Panc1 (cell line): ENCODE data around the gene GAS7. TPM values are rescaled to one million over a fixed set of nuclear protein-coding genes. Genes with fewer than 3 reads are reported as not detected.

ENCODE experiments used
- ATAC-seq: fragments of 200-7000 bp; cut with Tn5 transposase; 2 replicates; pipeline ENCODE4 v1.9.1; 2020; ENCODE audit warnings: mild to moderate bottlenecking, moderate library complexity
- BruUV-seq: library from RNA; stranded (reverse); fragments of 400-500 nt; replicated peaks from 2 replicates; lab custom pipeline; 2021; lab: Mats Ljungman, UMichigan
- CTCF ChIA-PET: fragments of 300-600 bp; sonication (Branson Sonifier 250); formaldehyde crosslinking; loops from one replicate; lab custom pipeline; 2022; ENCODE audit warnings: antibody characterized with exemption; lab: Charles Lee
- POLR2A ChIA-PET: fragments of 300-600 bp; sonication (Branson Sonifier 250); formaldehyde crosslinking; loops from one replicate; lab custom pipeline; 2022; ENCODE audit warnings: antibody characterized with exemption; lab: Charles Lee
- DNase-seq: peaks from one replicate; pipeline ENCODE4 v3.0.0-alpha.2; 2010; ENCODE audit warnings: low read depth, low spot score
- H3K27ac ChIP-seq: 2 replicates; pipeline ENCODE4 v1.5.1; 2011; ENCODE audit warnings: mild to moderate bottlenecking, low read length, inconsistent platforms
- H3K27me3 ChIP-seq: fragments of 200-500 bp; sonication (Bioruptor generic); 2 replicates; pipeline ENCODE4 v1.6.0; 2014; ENCODE audit warnings: low read length, inconsistent platforms; ENCODE audit not compliant: control insufficient read depth, insufficient read depth
- H3K36me3 ChIP-seq: fragments of 200-500 bp; sonication (Bioruptor generic); 2 replicates; pipeline ENCODE4 v1.5.1; 2014; ENCODE audit warnings: inconsistent platforms, mild to moderate bottlenecking, low read length, moderate library complexity; ENCODE audit not compliant: control insufficient read depth, insufficient read depth
- H3K4me1 ChIP-seq: 2 replicates; pipeline ENCODE4 v1.5.1; 2011; ENCODE audit warnings: inconsistent platforms, mild to moderate bottlenecking, low read length, moderate library complexity; ENCODE audit not compliant: control insufficient read depth, insufficient read depth
- H3K4me3 ChIP-seq, 2 experiments: 2 replicates each; pipeline ENCODE4 v1.5.1; 2011 to 2012; ENCODE audit warnings: low read depth in 2 of 2, low read length in 2 of 2, mild to moderate bottlenecking in 2 of 2, inconsistent platforms in 1 of 2, moderate library complexity in 1 of 2
- H3K9me3 ChIP-seq: fragments of 200-500 bp; sonication (Bioruptor generic); 2 replicates; pipeline ENCODE4 v1.5.1; 2014; ENCODE audit warnings: low read depth, mild to moderate bottlenecking, inconsistent platforms, low read length, moderate library complexity; ENCODE audit not compliant: control insufficient read depth, insufficient read depth
- POLR2AphosphoS5 ChIP-seq: IDR thresholded peaks from 2 replicates; pipeline ENCODE4 v1.6.1; 2012; ENCODE audit warnings: mild to moderate bottlenecking, low read depth, low read length, moderate library complexity
- SIN3A ChIP-seq: IDR thresholded peaks from 2 replicates; pipeline ENCODE4 v1.6.1; 2012; ENCODE audit warnings: low read depth, mild to moderate bottlenecking, low read length, moderate library complexity, borderline replicate concordance; ENCODE audit not compliant: insufficient read depth
- TCF7L2 ChIP-seq: IDR thresholded peaks from 2 replicates; pipeline ENCODE4 v1.6.1; 2011; ENCODE audit warnings: mild to moderate bottlenecking, low read depth, low read length, inconsistent platforms
- in situ Hi-C: cut with HindIII; loops from 2 replicates; pipeline ENCODE4 v1.10.0; 2016; ENCODE audit warnings: low sequenced_read_pairs, low pct_unique_long_range_greater_than_20kb
- intact Hi-C: fragments of 100-400 bp; cut with micrococcal nuclease; formaldehyde crosslinking; loops from one replicate; pipeline ENCODE4 v1.10.0; 2022; ENCODE audit not compliant: unreplicated experiment
- total RNA-seq: library from RNA; stranded (reverse); gene quantifications from one replicate; pipeline ENCODE4 v1.2.1, GENCODE V29; 2021; ENCODE audit not compliant: unreplicated experiment
- TF ChIP-seq, protein P1 (sequence below): fragments of 450-650 bp; IDR thresholded peaks from 2 replicates; pipeline ENCODE4 v1.5.1; 2017; ENCODE audit warnings: mild to moderate bottlenecking
- TF ChIP-seq, protein P2 (sequence below), 2 experiments: IDR thresholded peaks; 2 replicates each; pipeline ENCODE4 v1.6.1; 2011 to 2012; ENCODE audit warnings: low read depth in 2 of 2, control low read depth in 1 of 2, low read length in 1 of 2, mild to moderate bottlenecking in 1 of 2, moderate library complexity in 1 of 2; ENCODE audit not compliant: insufficient read depth in 1 of 2

The GAS7 gene
- total RNA-seq, 1 experiment from 2014 or later = 0.05 TPM

DNA sequence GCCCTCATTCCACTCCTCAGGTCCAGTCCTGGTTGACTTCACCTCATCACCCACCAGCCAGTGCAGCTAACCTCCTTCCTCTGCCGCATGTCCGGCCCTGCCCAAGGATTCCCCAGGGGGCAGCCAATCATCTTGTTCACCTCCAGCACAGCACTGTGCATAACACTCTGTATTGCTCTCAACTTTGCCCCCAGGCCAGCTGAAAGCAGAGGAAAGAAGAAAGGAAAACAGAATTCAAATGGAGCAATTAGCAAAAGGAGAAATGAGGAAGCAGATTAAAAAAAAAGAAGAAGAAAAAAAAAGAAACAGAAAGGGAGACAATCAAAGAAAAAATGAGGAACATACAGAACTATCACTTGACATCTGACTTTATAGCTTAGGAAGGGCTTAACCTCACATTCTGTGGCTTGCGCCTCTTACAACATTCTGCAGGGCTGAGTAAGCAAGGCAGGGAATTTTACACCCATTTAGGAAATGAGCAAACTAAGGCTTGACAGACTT is 26.1 kb downstream of the GAS7 start:
- Histone ChIP-seq H3K4me3 (no peak overlapping the region), H3K27me3 (no peaks in the 10 kb centered on the region), H3K4me1 (no peaks in the 10 kb centered on the region), H3K9me3 (no peaks in the 10 kb centered on the region), H3K27ac (no peak overlapping the region), H3K36me3 (no peaks in the 10 kb centered on the region)
- ATAC-seq = no peak
- no peak for TF ChIP-seq TCF7L2
- no peak for TF ChIP-seq POLR2AphosphoS5
- TF ChIP-seq, protein P1, sequence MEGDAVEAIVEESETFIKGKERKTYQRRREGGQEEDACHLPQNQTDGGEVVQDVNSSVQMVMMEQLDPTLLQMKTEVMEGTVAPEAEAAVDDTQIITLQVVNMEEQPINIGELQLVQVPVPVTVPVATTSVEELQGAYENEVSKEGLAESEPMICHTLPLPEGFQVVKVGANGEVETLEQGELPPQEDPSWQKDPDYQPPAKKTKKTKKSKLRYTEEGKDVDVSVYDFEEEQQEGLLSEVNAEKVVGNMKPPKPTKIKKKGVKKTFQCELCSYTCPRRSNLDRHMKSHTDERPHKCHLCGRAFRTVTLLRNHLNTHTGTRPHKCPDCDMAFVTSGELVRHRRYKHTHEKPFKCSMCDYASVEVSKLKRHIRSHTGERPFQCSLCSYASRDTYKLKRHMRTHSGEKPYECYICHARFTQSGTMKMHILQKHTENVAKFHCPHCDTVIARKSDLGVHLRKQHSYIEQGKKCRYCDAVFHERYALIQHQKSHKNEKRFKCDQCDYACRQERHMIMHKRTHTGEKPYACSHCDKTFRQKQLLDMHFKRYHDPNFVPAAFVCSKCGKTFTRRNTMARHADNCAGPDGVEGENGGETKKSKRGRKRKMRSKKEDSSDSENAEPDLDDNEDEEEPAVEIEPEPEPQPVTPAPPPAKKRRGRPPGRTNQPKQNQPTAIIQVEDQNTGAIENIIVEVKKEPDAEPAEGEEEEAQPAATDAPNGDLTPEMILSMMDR = no peak
- TF ChIP-seq, protein P2, sequence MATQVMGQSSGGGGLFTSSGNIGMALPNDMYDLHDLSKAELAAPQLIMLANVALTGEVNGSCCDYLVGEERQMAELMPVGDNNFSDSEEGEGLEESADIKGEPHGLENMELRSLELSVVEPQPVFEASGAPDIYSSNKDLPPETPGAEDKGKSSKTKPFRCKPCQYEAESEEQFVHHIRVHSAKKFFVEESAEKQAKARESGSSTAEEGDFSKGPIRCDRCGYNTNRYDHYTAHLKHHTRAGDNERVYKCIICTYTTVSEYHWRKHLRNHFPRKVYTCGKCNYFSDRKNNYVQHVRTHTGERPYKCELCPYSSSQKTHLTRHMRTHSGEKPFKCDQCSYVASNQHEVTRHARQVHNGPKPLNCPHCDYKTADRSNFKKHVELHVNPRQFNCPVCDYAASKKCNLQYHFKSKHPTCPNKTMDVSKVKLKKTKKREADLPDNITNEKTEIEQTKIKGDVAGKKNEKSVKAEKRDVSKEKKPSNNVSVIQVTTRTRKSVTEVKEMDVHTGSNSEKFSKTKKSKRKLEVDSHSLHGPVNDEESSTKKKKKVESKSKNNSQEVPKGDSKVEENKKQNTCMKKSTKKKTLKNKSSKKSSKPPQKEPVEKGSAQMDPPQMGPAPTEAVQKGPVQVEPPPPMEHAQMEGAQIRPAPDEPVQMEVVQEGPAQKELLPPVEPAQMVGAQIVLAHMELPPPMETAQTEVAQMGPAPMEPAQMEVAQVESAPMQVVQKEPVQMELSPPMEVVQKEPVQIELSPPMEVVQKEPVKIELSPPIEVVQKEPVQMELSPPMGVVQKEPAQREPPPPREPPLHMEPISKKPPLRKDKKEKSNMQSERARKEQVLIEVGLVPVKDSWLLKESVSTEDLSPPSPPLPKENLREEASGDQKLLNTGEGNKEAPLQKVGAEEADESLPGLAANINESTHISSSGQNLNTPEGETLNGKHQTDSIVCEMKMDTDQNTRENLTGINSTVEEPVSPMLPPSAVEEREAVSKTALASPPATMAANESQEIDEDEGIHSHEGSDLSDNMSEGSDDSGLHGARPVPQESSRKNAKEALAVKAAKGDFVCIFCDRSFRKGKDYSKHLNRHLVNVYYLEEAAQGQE (IDR thresholded peaks at IDR 0.05; ENCODE audit: insufficient read depth in 1 of 2, low read depth in 2 of 2, low read length in 1 of 2) = no peak
- TF ChIP-seq SIN3A = no peak
- BruUV-seq = no TSS peak
- intact Hi-C loops = no loop called here
- POLR2A ChIA-PET = interaction anchor here (0.7 kb wide), 1 partner anchor 42 kb away, joined by 3 read pairs; no protein-coding TSS in a partner anchor
- no peak for DNase-seq
- in situ Hi-C loops = no loop called here
- CTCF ChIA-PET = interaction anchor here (0.6 kb wide), 1 partner anchor 442 kb away, joined by 4 read pairs; no protein-coding TSS in a partner anchor

DNA sequence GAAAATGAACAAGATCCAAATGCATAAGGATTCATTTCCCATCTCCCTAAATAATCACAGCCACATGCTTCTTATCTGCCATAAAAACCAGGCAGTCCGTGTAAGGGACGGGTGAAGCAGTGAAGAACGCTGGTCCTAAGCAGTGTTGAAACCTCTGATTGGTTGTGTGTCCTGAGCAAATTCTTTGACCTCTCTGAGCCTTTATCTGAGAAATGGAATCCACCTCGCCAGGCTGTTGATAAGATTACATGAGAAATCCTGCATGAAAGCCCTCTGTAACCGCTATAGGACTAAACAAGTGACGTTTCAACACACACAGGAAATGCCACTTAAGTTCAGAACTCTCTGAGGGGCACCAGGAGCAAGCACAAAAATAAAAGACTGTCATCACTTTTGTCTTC is 26.8 kb downstream of the GAS7 start:
- ChIA-PET POLR2A (interaction anchor here (0.7 kb wide), 1 partner anchor 42 kb away, joined by 3 read pairs; no protein-coding TSS in a partner anchor), CTCF (interaction anchor here (0.6 kb wide), 1 partner anchor 443 kb away, joined by 4 read pairs; no protein-coding TSS in a partner anchor)
- H3K9me3 ChIP-seq = no peaks in the 10 kb centered on the region
- H3K4me3 ChIP-seq = no peak overlapping the region
- DNase-seq = no peak
- intact Hi-C loops (no loop called here), in situ Hi-C loops (no loop called here)
- no peak overlapping the region for H3K27ac ChIP-seq
- H3K27me3 ChIP-seq = no peaks in the 10 kb centered on the region
- no peak for ATAC-seq
- H3K4me1 ChIP-seq = no peaks in the 10 kb centered on the region
- no TSS peak for BruUV-seq
- TF ChIP-seq SIN3A (no peak), TCF7L2 (no peak), POLR2AphosphoS5 (no peak)
- TF ChIP-seq, protein P1 = no peak
- TF ChIP-seq, protein P2 (IDR thresholded peaks at IDR 0.05; ENCODE audit: insufficient read depth in 1 of 2, low read depth in 2 of 2, low read length in 1 of 2) = no peak
- no peaks in the 10 kb centered on the region for H3K36me3 ChIP-seq
